Endothelial cell of umbilical vein (primary cell): ENCODE results near the gene ZSCAN2.

Experiments used
- POLR2AphosphoS5 ChIP-seq: IDR thresholded peaks from 2 replicates; pipeline ENCODE4 v1.6.1; 2012; ENCODE audit warnings: low read depth, mild to moderate bottlenecking, control low read depth, low read length, moderate library complexity; ENCODE audit not compliant: insufficient read depth
- TF ChIP-seq, protein P1 (sequence below), 2 donors: IDR thresholded peaks; 1 replicate in 1 of 2; 2 replicates in 1 of 2; pipeline ENCODE4 v1.5.1; 2011; ENCODE audit warnings: low read length in 2 of 2, mild to moderate bottlenecking in 2 of 2, moderate library complexity in 2 of 2, control low read depth in 1 of 2, inconsistent platforms in 1 of 2, low read depth in 1 of 2; ENCODE audit not compliant: insufficient read depth in 1 of 2; ENCODE audit errors: extremely low read depth in 1 of 2

GRCh38 chr15:84608707-84609284, 8.0 kb downstream of the ZSCAN2 start:
- no peak for TF ChIP-seq POLR2AphosphoS5
- TF ChIP-seq, protein P1, sequence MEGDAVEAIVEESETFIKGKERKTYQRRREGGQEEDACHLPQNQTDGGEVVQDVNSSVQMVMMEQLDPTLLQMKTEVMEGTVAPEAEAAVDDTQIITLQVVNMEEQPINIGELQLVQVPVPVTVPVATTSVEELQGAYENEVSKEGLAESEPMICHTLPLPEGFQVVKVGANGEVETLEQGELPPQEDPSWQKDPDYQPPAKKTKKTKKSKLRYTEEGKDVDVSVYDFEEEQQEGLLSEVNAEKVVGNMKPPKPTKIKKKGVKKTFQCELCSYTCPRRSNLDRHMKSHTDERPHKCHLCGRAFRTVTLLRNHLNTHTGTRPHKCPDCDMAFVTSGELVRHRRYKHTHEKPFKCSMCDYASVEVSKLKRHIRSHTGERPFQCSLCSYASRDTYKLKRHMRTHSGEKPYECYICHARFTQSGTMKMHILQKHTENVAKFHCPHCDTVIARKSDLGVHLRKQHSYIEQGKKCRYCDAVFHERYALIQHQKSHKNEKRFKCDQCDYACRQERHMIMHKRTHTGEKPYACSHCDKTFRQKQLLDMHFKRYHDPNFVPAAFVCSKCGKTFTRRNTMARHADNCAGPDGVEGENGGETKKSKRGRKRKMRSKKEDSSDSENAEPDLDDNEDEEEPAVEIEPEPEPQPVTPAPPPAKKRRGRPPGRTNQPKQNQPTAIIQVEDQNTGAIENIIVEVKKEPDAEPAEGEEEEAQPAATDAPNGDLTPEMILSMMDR (IDR thresholded peaks at IDR 0.05; ENCODE audit: extremely low read depth in 1 of 2, insufficient read depth in 1 of 2, low read depth in 1 of 2, low read length in 2 of 2), result no peak
